ENCODE measurements around the gene IDH2.

- TF ChIP-seq, protein P1, sequence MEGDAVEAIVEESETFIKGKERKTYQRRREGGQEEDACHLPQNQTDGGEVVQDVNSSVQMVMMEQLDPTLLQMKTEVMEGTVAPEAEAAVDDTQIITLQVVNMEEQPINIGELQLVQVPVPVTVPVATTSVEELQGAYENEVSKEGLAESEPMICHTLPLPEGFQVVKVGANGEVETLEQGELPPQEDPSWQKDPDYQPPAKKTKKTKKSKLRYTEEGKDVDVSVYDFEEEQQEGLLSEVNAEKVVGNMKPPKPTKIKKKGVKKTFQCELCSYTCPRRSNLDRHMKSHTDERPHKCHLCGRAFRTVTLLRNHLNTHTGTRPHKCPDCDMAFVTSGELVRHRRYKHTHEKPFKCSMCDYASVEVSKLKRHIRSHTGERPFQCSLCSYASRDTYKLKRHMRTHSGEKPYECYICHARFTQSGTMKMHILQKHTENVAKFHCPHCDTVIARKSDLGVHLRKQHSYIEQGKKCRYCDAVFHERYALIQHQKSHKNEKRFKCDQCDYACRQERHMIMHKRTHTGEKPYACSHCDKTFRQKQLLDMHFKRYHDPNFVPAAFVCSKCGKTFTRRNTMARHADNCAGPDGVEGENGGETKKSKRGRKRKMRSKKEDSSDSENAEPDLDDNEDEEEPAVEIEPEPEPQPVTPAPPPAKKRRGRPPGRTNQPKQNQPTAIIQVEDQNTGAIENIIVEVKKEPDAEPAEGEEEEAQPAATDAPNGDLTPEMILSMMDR (conservative IDR thresholded peaks at IDR 0.05; ENCODE audit: low read depth, low read length), result no peak
- TF ChIP-seq MAZ (IDR thresholded peaks at IDR 0.05; ENCODE audit: borderline replicate concordance, low read depth, low read length) (0 out of 2 replicates have a peak, but pooled peaks have one; percentile 22), NFE2L2 (IDR thresholded peaks at IDR 0.05; ENCODE audit: low read depth, low read length) (no peak), POLR2A (IDR thresholded peaks at IDR 0.05; ENCODE audit: low read depth, low read length) (no peak), CEBPB (IDR thresholded peaks at IDR 0.05; ENCODE audit: low read depth, low read length) (no peak), MAFK (IDR thresholded peaks at IDR 0.05; ENCODE audit: low read depth, low read length) (no peak), RAD21 (IDR thresholded peaks at IDR 0.05; ENCODE audit: low read length) (no peak), MXI1 (IDR thresholded peaks at IDR 0.05; ENCODE audit: borderline replicate concordance, low read depth, low read length) (no peak)
- TF ChIP-seq, protein P2, sequence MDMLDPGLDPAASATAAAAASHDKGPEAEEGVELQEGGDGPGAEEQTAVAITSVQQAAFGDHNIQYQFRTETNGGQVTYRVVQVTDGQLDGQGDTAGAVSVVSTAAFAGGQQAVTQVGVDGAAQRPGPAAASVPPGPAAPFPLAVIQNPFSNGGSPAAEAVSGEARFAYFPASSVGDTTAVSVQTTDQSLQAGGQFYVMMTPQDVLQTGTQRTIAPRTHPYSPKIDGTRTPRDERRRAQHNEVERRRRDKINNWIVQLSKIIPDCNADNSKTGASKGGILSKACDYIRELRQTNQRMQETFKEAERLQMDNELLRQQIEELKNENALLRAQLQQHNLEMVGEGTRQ (IDR thresholded peaks at IDR 0.05; ENCODE audit: low read depth, low read length), result no peak
These were observed 39.4 kb upstream of the IDH2 start for GRCh38 chr15:90141646-90142045.
